IMR-90 (cell line): ENCODE results near the gene NKD1. TPM values are rescaled to one million over a fixed set of nuclear protein-coding genes. Genes with fewer than 3 reads are reported as not detected.

ENCODE experiments used
- ATAC-seq: fragments of 200-7000 bp; cut with Tn5 transposase; 2 replicates; pipeline ENCODE4 v1.9.1; 2020; ENCODE audit warnings: low read depth, mild to moderate bottlenecking, moderate library complexity
- BruUV-seq: library from RNA; stranded (reverse); fragments of 400-500 nt; replicated peaks from 2 replicates; lab custom pipeline; 2021; lab: Mats Ljungman, UMichigan
- CTCF ChIA-PET: fragments of 300-600 bp; formaldehyde crosslinking; extraction: SDS; loops from one replicate; lab custom pipeline; 2021; ENCODE audit warnings: antibody characterized with exemption; lab: Yijun Ruan, JAX
- POLR2A ChIA-PET: fragments of 300-600 bp; sonication (Branson Sonifier 250); formaldehyde crosslinking; loops from one replicate; lab custom pipeline; 2022; ENCODE audit warnings: antibody characterized with exemption; ENCODE audit not compliant: unreplicated experiment; lab: Charles Lee
- DNase-seq: peaks from one replicate; pipeline ENCODE4 v3.0.0; 2013
- H2AFZ ChIP-seq: replicated peaks from 2 replicates; pipeline ENCODE3; 2013; ENCODE audit warnings: low read length, mild to moderate bottlenecking; ENCODE audit not compliant: poor library complexity
- H2AK5ac ChIP-seq: 2 replicates; pipeline ENCODE4 v1.6.1; 2013; ENCODE audit warnings: low read depth, low read length, inconsistent platforms
- H2AK9ac ChIP-seq: replicated peaks from 2 replicates; pipeline ENCODE3; 2013; ENCODE audit warnings: mild to moderate bottlenecking, low read depth, low read length, moderate library complexity; ENCODE audit not compliant: poor library complexity
- H2BK120ac ChIP-seq: 2 replicates; pipeline ENCODE4 v1.6.1; 2013; ENCODE audit warnings: low read depth, low read length, inconsistent platforms
- H2BK15ac ChIP-seq: 3 replicates; pipeline ENCODE4 v1.6.1; 2013; ENCODE audit warnings: low read depth, low read length, inconsistent platforms
- H2BK20ac ChIP-seq: 2 replicates; pipeline ENCODE4 v1.6.1; 2013; ENCODE audit warnings: low read depth, mild to moderate bottlenecking, inconsistent platforms, low read length, moderate library complexity
- H2BK5ac ChIP-seq: 2 replicates; pipeline ENCODE4 v1.6.1; 2013; ENCODE audit warnings: mild to moderate bottlenecking, low read depth, low read length, inconsistent platforms; ENCODE audit not compliant: poor library complexity, severe bottlenecking
- H3K14ac ChIP-seq: replicated peaks from 2 replicates; pipeline ENCODE4 v1.6.1; 2013; ENCODE audit warnings: low read depth, low read length, inconsistent platforms
- H3K18ac ChIP-seq: 2 replicates; pipeline ENCODE4 v1.6.1; 2013; ENCODE audit warnings: low read depth, low read length, control low read depth
- H3K23ac ChIP-seq: 2 replicates; pipeline ENCODE4 v1.6.1; 2013; ENCODE audit warnings: low read depth, low read length, inconsistent platforms
- H3K27ac ChIP-seq: 2 replicates; pipeline ENCODE4 v1.5.1; 2013; ENCODE audit warnings: mild to moderate bottlenecking, control low read depth, low read length; ENCODE audit not compliant: insufficient read depth
- H3K27me3 ChIP-seq: 2 replicates; pipeline ENCODE4 v1.6.1; 2013; ENCODE audit warnings: low read length; ENCODE audit not compliant: control insufficient read depth, insufficient read depth
- H3K36me3 ChIP-seq: 2 replicates; pipeline ENCODE4 v1.6.1; 2013; ENCODE audit warnings: low read length, mixed read lengths; ENCODE audit not compliant: control insufficient read depth, insufficient read depth
- H3K4ac ChIP-seq: 2 replicates; pipeline ENCODE4 v1.6.1; 2013; ENCODE audit warnings: low read depth, low read length, inconsistent platforms
- H3K4me1 ChIP-seq: 2 replicates; pipeline ENCODE4 v1.6.1; 2013; ENCODE audit warnings: low read length, mixed read lengths; ENCODE audit not compliant: control insufficient read depth, insufficient read depth
- H3K4me2 ChIP-seq: 2 replicates; pipeline ENCODE4 v1.6.1; 2013; ENCODE audit warnings: low read depth, mild to moderate bottlenecking, control low read depth, low read length, moderate library complexity
- H3K4me3 ChIP-seq: 2 replicates; pipeline ENCODE4 v1.5.1; 2013; ENCODE audit warnings: low read depth, mild to moderate bottlenecking, control low read depth, low read length, moderate library complexity; ENCODE audit not compliant: insufficient read depth
- H3K56ac ChIP-seq: 2 replicates; pipeline ENCODE4 v1.6.1; 2013; ENCODE audit warnings: low read length, inconsistent platforms; ENCODE audit not compliant: insufficient read depth; ENCODE audit errors: extremely low read depth
- H3K79me1 ChIP-seq, 2 experiments: 2 replicates each; pipeline ENCODE4 v1.6.1; 2013; ENCODE audit warnings: low read length in 2 of 2, inconsistent platforms in 1 of 2, low read depth in 1 of 2
- H3K9ac ChIP-seq: 2 replicates; pipeline ENCODE4 v1.6.1; 2013; ENCODE audit warnings: low read depth, low read length, control low read depth
- H3K9me1 ChIP-seq: 2 replicates; pipeline ENCODE4 v1.6.1; 2013; ENCODE audit warnings: low read length, inconsistent platforms; ENCODE audit not compliant: insufficient read depth
- H3K9me3 ChIP-seq: 2 replicates; pipeline ENCODE4 v1.6.1; 2013; ENCODE audit warnings: low read length; ENCODE audit not compliant: control insufficient read depth, insufficient read depth
- H4K20me1 ChIP-seq: 2 replicates; pipeline ENCODE4 v1.6.1; 2013; ENCODE audit warnings: low read length, inconsistent platforms; ENCODE audit not compliant: insufficient read depth
- H4K5ac ChIP-seq: 2 replicates; pipeline ENCODE4 v1.6.1; 2013; ENCODE audit warnings: mild to moderate bottlenecking, low read depth, low read length, control low read depth
- H4K8ac ChIP-seq, 2 experiments: 2 replicates each; pipeline ENCODE4 v1.6.1; 2013; ENCODE audit warnings: low read depth in 2 of 2, low read length in 2 of 2, control low read depth in 1 of 2, inconsistent platforms in 1 of 2
- H4K91ac ChIP-seq: 2 replicates; pipeline ENCODE4 v1.6.1; 2013; ENCODE audit warnings: low read depth, low read length, inconsistent platforms; ENCODE audit not compliant: insufficient read depth
- MAFK ChIP-seq: IDR thresholded peaks from 2 replicates; pipeline ENCODE4 v1.6.1; 2012; ENCODE audit warnings: low read depth, low read length, improper control_type of control experiment
- RCOR1 ChIP-seq: IDR thresholded peaks from 2 replicates; pipeline ENCODE4 v1.6.1; 2012; ENCODE audit warnings: mild to moderate bottlenecking, low read length, improper control_type of control experiment; ENCODE audit not compliant: insufficient replicate concordance
- WGBS, 2 experiments: methylation state at CpG; one replicate each; pipeline versions ENCODE4 v1.1.5 to v1.1.7; 2013; ENCODE audit warnings: missing lambda C conversion rate in 2 of 2; ENCODE audit not compliant: insufficient read length in 1 of 2; ENCODE audit errors: extremely low coverage in 2 of 2; 5-methylcytosine and 5-hydroxymethylcytosine counted together
- dilution Hi-C: fragments of 300-500 bp; cut with HindIII; formaldehyde crosslinking; loops from one replicate; pipeline ENCODE4 v1.14.3; 2018; ENCODE audit warnings: low sequenced_read_pairs; ENCODE audit not compliant: unreplicated experiment
- in situ Hi-C: fragments of 300-500 bp; cut with MboI; formaldehyde crosslinking; loops from 3 replicates; pipeline ENCODE4 v1.14.3; 2019; ENCODE audit warnings: low sequenced_read_pairs, inconsistent platforms, mixed read lengths
- intact Hi-C: fragments of 100-400 bp; cut with micrococcal nuclease; formaldehyde crosslinking; loops from 2 replicates; pipeline ENCODE4 v1.10.0; 2022
- polyA plus RNA-seq, 3 experiments: library from polyadenylated mRNA; depleted of rRNA; stranded (reverse); fragments of >200 nt; gene quantifications; 2 replicates each; pipeline ENCODE4 v1.2.3, GENCODE V29; 2012; ENCODE audit warnings: low replicate concordance in 1 of 3
- total RNA-seq: library from RNA; depleted of rRNA; stranded (reverse); fragments of >200 nt; gene quantifications from 2 replicates; pipeline ENCODE4 v1.2.3, GENCODE V29; 2012

The NKD1 gene
- total and polyA plus RNA-seq, 2 of the 4 experiments (the other 2 are of a cell fraction): not detected

DNA sequence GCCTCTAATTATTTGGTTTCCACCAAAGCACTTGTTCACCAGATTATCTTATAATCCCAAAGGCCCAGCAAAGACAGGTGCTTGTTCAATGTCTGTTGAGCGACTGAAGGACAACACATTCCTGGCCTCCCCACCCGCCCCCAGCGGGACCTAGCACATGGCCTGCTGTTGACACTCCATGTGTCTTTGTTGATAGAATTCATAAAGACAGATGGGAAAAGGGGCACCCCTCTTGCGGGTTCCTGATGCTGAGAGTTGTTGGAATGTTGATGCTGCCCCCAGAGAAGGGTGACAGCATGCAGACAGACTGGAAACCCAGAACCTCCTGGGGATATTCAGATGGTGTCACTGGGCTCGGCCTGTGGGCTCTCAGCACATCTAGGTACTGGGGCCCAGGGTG lies 96.0 kb downstream of the NKD1 start:
- no peak overlapping the region for H4K8ac ChIP-seq
- in situ Hi-C loops: no loop called here

More for the DNA sequence above, 96.0 kb downstream of the NKD1 start:
- Histone ChIP-seq H3K4me2 (no peak overlapping the region), H3K27ac (no peak overlapping the region), H4K5ac (no peak overlapping the region), H3K4ac (no peak overlapping the region), H3K79me1 (no peaks in the 10 kb centered on the region), H2AK9ac (no peak overlapping the region), H2AFZ (no peak overlapping the region), H3K4me3 (no peak overlapping the region), H2AK5ac (no peak overlapping the region), H3K9ac (no peak overlapping the region), H3K27me3 (peaks cover 20% of the 10 kb centered on the region), H2BK120ac (no peak overlapping the region), H3K36me3 (no peaks in the 10 kb centered on the region), H3K56ac (no peak overlapping the region), H3K14ac (no peak overlapping the region), H2BK15ac (no peak overlapping the region), H4K20me1 (no peaks in the 10 kb centered on the region), H3K23ac (no peak overlapping the region), H3K18ac (no peak overlapping the region), H2BK20ac (no peak overlapping the region), H3K4me1 (no peaks in the 10 kb centered on the region), H3K9me1 (no peaks in the 10 kb centered on the region), H2BK5ac (no peak overlapping the region), H3K9me3 (no peaks in the 10 kb centered on the region), H4K91ac (no peak overlapping the region)
- POLR2A ChIA-PET: no interaction called here
- intact Hi-C loops: no loop called here
- DNase-seq: no peak
- CTCF ChIA-PET: no interaction called here
- no CpG with 5 or more reads among the region's 5 CpGs for WGBS, 2 experiments
- dilution Hi-C loops: no loop called here
- TF ChIP-seq MAFK (no peak), RCOR1 (no peak)
- no peak for ATAC-seq
- no TSS peak for BruUV-seq
